ENCODE results near the gene IGFN1.

DNA sequence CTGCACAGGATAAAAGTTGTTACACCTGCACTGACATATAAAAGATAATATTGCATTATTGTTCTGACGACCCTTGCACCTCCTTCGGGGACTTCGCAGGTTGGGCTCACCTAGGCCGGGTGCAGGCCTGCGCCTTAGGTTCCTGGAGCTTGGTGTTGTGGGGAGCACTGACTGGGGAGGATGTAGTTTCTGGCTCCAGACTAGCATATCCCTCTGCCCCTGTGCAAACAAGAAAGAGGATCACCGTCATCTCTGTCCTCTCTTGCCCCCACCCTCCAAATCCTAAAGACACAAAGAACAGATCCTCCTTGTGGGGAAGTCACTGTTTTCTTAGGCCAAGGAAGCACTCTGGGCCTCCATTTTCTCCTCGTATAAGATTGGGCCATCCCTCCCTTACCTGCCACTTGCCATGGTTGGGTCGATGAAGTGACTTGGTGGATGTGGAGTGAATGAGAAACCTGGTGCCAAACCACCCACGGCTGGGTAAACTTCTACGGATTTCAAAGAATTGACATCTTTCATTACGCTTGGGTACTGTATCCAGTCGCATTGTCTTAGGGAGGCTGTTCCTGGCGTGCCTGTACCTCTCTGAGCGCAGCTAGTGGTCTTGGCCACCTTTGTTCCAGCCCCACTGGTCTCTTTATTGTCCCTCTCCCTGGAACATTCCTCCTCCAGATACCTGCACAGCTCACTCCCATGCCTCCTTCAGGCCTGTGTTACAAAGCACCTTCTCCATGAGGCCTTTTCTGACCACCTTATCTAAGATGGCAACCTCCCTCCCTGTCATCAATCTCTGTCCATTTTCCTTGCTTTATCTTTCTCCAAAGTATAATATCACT, 58.3 kb downstream of the IGFN1 start:
- TF ChIP-seq SUZ12 (IDR thresholded peaks at IDR 0.05; ENCODE audit: extremely low read depth, insufficient read depth, insufficient read length), result no peak
- no peak for TF ChIP-seq YY1 (IDR thresholded peaks at IDR 0.05; ENCODE audit: insufficient read depth, insufficient read length)
